ENCODE data around the gene MEOX1.

The MEOX1 gene

DNA sequence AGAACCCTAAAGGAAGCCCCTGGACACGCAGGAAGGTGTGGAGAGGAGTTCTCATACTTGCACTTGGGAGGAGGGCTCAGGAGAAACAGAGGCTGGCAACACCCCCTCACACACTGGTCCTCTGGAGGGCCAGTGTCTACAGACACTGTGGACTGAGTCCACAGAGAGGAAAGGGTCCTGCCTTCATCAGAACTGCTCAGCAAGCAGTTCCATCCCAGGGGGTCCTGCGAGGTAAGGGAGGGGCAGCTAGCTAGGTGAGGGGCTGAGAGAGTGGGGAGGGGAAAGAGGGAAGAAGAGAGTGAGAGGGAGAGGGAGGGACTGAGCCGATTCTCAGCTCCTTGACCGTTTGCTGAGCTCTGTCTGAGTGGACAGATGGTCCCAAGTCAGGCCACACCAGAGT is 17.7 kb upstream of the MEOX1 start:
- no peak for DNase-seq

DNA sequence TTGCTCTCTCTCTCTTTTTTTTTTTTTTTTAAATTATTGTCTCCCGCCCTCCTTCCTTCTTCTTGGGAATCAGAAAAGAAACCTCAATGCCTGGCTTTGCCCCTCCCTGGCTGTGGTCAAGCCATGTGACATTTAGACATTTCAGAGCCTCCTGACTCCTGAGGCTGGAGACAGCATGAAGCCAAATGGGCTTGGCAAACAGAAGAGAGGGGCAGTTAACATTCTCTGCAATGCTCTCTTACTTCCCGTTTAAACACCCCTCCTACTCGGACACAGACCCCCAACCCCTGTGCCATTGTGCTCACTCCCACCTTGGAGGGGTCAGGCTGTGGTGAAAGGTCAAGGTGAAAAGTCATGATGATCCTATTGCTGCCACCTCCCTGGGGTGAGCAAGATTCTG is 14.7 kb upstream of the MEOX1 start:
- DNase-seq = no peak

DNA sequence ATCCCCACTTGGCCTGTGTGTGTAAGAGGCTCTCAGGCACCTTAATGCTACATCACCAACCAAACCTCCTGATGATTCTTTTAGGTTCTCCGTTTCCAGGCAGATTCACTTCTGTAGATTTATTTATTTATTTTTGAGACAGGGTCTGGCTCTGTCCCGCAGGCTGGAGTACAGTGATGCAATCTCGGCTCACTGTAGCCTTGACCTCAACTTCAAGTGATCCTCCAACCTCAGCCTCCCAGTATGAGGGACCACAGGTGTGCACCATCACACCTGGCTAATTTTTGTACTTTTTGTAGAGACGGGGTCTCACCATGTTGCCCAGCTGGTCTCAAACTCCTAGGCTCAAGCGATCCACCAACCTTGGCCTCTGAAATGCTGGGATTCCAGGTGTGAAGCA is 12.7 kb upstream of the MEOX1 start:
- no peak for DNase-seq

DNA sequence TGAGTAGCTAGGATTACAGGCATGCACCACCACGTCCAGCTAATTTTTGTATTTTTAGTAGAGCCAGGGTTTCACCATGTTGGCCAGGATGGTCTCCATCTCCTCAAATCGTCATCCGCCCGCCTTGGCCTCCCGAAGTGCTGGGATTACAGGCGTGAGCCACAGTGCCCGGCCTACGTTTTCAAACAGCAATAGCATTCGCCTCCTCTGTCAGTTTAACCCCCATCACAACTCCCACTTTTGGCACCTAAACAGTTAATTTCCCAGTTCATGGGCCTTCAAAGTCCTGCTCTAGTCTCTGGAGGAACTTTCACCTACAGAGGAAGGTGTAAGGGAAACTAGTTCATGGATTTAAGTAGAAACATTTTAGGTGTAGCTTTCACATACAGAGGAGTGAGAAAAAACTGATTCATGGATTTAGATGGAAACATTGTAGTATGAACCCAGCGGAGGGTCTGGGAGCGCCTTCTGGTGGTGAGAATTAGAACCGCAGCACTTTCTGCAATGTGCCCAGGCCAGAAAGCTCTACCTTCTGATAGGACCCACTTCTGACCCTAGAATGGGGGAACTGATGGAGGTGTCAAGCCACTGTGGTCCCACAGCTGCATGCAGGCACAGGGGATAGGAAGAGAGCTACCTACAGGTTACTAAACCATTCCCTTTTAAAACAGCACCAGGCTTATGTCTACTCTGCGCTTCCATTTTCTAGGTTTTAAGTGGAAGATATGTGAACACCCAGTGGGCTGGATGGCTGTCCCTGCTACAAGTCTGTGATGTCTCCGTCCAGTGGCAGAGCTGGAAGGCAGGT is 12.0 kb upstream of the MEOX1 start:
- no peak for DNase-seq

DNA sequence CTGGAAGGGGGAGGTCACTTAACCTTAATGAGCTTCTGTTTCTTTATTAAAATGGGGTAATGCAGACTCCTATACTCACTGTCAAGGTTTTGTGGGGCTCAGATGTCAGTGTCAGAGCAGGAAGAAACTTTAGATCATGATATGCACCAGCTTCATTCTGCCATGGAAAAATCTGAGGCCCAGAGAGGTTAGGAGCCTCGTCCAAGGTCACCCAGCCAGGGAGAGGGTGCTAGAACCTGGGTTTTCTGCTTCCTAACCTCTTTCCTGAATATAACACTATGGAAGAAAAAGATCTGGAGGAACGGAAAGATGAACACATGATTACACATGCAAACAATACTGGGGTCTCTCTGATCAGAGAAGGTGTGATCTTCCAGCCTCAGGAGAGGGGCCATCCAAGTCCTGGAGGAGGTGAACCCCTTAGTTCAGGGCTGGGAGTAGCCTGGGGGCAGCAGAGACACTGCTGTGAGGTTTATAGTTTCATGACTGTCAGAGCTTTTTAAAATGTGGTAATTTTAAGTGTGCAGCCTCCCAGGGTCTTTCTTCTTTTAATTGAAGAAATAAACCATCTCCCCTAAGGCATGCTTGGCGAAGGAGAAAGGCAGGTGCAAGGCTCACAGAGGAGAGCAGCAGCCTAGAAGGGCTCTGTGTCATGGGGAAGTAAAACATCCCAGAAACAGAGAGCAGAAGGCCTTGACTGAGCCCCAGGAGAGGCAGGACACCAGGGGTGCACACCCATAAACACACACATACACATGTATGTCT is 10.2 kb upstream of the MEOX1 start:
- DNase-seq = no peak

DNA sequence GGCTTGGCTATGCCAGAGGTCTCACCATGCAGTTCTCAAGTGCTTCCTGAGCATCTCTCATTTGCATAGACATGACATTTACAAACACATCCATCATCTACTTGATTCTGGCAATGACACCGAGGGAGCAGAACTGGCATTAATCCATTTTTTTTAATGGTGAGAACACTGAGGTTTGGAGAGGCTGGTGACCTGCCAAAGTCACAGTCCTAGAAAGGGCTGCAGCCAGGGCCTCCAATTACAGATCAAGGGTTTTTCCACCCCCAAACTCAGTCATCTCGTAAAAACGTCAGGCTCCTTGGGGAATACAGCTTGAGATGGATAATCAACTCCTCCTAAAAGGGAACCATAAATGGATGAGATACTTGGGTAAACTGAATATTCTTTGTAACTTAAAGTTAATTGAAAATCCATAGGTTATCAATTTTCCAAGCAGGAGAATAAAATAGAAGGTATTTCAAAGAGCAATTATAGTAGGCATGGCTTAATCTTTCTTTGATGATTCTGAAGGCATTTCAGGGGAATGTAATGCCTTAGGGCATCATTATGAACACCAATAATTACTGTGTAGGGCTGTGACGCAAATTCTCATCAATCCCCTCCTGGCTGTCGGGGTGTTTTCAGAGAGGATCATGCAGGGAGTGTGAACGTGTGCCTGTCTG is 9.4 kb upstream of the MEOX1 start:
- no peak for DNase-seq

DNA sequence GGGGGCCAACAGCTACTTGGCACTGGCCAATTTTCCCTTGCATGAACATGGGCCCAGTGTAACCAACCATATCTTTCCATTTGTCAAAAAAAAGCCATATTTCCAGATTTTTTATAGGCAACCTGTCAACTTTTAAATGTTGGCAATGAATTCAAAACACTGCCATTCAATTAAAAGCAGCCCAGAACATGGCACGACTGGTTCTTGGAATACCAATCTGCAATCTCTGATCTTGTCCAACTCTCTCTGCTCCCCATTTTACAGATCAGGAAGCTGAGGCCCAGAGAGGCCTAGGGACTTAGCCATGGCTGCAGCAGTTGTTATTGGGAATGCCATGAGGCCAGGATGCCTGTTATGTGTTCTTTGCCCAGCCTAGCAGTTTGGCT is 8.9 kb upstream of the MEOX1 start:
- no peak for DNase-seq

DNA sequence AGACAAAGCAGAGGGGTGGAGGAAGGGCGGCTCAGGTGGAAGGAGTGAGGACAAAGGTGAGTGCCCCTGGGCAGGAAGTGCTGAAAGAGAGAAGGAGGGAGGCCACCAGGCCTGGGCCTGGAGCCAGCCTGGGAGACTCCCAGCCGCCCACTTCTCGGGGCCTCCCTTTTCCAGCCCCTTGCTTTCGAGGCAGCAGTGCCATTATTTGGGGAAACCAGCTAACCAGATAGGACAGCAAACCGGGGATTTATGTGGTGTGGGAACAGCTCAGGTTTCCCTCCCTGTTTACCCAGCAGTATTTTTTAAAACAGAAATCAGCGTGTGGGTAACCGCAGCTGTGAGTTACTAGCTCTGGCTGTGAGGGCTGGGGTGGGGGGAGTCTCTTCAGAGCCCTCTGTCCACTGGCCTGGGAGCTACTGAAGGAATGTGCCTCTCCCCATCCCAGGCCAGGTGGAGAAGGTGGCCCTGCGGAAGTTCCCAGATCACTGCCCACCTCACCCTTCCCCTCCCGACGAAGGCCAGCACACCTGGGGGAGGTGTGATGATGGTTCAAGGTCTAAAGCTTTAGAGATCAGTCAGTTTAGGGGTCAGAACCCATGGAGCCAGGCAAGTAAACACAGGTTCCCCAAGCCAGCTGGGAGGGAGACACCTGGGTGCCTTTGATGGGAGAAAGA is 8.4 kb upstream of the MEOX1 start:
- DNase-seq = no peak

DNA sequence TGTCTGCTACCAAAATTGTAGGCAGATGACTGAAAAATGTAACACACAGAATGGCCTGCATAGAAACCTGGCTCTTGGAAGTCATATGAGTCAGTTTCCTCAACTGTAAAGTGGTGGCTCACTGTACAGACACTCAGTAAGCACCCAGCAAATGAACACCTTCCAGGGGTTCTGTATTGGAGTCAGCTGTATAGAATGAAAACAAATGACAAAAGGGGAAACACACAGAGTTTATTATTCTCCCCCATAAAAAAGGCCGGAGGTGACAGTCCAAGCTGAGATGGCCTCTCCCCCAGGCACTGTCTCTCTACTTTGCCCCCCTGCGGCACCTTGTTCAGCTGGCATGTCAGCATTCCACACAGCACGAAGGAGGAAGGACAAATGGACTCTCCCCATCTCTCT is 6.2 kb upstream of the MEOX1 start:
- no peak for DNase-seq

DNA sequence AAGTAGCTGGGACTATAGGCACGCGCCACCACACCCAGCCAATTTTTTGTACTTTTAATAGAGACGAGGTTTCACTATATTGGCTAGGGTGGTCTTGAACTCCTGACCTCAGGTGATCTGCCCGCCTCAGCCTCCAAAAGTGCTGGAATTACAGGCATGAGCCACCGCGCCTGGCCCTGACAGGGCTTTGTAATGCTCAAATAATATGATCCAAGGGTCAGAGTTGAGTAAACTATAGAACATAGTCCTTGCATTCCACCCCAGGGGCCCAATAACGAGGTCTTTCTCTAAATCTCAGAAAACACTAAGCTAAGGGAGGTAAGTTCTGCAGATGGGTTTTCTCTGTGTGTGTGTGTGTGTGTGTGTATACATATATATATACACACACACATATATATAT is 5.8 kb upstream of the MEOX1 start:
- DNase-seq = no peak

DNA sequence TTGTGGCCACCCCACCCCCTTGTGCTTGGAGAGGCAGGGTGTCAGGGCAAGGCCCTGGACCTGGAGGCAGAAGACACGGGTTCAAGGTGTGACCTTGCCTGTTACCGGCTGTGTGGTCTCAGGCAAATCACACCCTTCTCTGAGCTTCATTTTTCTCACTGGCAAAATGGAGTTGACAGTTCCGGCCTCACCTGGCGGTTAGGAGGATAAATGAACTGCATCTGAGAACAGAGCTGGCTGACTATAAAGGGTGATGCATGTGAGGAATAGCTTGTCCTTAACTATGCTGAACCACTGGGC is 4.2 kb upstream of the MEOX1 start:
- no peak for DNase-seq

DNA sequence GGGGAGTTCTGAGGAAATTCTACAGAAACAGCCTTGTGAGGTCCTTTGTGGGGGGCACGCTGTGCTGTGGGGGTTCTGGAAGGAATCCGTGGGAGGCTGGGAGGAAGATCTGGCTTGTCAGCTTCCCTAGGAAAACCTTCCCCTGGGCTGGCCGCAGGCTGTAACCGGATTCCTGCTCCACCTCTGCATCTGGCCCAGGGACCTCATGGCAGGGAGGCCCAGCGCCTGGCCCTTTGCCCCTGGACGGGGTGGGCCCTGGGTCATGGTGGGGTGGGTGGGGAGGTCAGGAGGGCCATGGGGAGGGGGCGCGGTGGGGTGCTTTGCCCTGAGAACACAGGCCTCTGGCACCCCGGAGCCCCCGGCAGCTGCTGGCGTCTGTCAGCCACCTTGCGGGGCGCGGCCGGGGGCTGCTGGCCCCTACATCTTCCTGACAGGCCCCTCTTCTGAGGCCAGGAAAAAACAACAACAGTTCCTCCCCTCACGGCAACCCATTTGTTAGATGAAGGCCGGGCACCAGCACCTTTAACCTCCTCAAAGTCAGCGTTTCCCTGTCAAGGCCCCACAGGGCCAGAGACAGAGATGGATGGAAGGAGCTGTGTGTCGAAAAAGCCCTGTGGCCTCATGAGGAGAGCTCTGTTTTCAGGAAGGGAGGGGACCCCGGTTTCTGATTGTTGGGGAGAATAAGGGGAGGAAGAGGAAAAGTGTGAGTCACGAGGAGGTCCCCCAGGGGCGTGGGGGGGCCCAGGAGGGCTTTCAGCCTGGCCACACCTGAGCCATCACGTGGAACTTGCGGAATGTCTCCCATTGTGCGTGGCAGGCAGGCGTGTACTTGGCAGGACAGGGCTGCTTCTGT is 3.6 kb upstream of the MEOX1 start:
- no peak for DNase-seq

DNA sequence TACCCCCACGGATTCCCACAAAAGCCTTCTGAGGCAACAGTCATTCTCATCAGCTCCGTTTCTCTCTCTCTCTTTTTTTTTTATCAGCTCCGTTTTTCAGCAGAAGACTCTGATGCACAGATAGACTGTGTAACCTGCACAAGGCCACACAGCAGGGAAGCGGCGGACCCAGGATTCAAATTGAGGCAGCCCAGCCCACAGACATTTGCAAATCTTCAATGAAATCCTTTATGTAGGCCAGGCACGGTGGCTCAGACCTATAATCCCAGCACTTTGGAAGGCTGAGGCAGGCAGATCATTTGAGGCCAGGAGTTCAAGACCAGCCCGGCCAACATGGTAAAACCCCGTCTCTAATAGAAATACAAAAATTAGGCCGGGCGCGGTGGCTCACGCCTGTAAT is 2.4 kb upstream of the MEOX1 start:
- DNase-seq = no peak

DNA sequence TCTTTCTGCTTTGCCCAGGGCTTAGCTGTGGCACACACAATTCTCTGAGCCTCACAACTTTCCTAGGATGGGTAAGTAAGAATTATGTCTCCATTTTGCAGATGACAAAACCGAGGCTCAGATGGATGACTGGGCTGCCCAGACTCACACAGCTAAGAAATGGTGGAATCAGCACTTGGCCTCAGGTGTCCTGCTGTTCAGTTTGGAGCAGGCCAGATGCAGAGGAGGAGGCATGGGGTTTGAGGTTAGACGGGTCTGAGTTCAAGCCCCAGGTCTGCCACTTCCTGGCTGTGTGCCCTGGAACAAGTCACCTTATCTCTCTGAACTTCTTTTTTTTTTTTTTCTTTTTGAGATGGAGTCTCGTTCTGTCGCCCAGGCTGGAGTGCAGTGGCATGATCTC is 1.7 kb upstream of the MEOX1 start:
- DNase-seq = no peak

DNA sequence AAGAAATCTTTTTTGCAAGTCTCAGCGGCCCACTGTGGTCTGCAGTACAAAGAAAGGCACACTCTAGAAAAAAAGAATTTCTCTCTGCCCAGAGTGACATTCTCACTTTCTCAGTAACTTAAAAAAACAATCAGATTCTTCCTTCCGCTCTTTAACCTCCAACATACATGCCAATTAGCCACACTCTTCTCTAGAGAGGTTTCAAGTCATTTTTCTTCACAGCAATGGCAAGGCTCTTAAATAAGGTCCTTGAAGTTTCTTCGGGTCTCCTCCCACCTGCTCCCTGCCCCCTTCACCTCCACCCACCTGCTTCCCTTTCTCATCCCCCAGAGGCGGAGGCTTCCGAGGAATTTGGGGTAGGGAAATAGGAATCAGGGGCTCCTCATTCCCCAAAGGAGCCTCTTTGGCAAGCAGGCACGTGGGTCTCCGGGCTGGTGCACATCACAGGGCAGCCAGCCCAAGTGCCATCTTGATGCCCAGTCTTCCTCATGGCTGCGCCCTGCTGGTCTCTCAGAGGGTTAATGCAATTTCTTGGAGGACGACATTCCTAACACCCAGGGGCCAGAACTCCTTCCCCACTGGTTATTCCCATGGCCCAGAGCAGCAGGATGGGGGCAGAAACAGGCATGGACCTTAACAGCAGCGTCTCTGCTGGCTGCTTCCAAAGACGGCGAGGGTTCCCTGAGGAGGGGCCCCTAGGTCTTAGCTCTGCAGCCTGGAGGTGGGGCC is 855 bp upstream of the MEOX1 start:
- DNase-seq = no peak

DNA sequence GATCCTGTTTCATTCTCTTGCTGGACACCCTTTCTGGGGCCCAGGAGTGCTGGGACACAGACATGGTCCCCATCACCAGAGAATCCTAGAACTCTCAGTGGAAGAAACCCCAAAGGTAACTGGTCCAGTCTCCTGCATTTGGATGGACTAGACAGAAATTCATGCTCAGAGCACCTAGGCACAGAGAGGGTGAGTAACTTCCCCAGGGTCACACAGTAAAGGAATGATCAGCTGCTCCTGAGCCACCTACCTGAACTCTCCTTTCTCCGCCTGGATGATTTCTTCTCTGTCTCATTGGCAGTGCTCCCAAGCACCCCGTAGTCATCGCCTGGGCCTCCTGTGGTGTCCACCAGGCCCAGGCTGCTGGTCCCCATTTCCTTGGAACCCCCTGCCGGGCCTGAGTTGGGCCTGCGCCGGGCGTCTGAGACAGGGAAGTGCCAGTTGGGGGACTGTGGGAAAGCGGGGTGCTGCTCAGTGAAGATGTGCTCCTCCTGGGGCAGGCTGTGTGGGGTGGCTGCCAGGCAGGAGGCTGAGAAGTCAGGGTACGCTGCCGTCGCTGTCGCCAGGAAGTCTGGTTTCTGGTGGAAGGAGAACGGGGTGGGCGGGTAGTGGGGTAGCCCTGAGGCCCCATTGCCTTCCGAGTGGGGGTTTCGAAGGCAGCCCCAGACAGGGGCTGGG is 767 bp downstream of the MEOX1 start:
- no peak for DNase-seq

DNA sequence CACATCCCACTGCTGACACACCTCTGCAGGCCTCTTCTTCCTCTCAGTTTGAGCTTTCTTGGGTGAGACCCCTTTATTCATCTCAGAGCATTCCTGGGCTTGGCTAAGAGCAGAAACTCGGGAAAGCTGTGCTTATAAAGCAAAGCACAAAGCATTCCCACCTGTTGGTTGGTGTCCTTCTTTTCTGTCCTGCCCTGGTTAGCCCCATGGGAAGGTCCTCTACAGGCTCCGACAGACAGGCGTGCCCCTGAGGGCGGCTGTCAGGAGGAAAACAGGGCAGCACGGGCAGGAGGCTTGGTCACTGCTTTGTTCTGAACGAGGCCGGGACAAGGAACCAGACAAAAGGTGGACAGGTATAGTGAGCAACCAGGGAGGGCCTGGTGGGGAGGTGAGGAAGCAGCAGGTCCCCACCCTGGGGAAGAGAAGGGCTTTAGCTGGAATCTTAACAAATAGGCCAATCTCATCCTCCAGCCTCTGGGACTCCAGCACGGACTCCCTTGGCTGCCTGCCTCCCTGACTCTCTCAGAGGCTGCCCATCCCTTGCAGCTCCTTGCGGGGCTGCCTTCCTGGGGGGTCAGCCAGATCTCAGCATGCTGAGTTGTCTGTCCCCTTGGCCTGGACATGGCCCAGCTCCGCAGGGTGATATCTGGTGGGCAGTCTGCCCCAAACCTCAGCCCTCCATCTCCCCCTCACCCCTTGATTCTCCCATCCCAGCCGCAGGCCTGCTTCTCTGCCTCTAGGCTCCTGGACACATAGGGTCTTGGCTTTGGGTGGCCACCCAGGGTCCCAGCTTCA is 1.7 kb downstream of the MEOX1 start:
- no peak for DNase-seq

DNA sequence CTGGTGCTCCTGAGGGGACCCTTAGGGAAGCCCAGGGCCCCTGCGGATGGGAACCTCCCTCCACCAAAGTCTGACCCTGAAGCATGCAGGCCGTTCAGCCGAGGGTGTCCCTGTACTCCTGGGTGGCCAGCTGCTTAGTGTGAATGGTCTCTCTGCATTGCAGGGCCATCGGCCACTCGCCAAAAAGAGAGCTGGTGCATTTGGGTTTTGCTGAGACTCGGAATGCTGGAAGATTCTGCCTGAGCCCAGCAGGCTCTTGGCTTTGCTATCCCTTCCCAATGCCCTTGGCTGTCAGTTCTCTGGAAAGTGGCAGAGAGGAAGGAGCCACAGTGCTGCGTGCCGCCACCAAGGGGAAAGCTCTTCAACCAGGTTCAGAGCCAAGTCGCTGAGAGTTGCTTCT is 2.8 kb downstream of the MEOX1 start:
- no peak for DNase-seq

DNA sequence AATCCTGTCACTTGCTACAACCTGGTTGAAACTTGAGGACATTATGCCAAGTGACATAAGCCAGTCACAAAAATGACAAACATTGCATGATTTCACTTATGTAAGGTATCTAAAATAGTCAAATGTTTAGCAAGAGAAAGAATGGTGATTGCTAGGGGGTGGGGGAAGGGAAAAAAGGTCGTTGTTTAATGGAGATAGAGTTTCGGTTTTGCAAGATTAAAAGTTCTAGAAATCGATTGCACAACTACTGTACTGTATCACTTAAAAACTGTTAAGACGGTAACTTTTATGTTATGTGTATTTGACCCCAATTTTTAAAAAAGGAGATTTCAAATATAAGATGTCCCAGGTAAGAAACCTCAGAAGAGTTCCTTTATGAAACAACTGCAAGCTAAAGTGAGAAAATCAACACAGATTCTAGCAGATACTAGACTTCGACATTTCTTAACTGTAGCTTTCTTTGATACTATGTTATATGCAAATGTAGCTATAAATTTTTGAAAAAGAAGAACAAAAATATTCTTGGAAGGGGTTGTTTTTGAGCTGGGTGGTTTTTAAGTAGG is 5.9 kb downstream of the MEOX1 start:
- DNase-seq = no peak

DNA sequence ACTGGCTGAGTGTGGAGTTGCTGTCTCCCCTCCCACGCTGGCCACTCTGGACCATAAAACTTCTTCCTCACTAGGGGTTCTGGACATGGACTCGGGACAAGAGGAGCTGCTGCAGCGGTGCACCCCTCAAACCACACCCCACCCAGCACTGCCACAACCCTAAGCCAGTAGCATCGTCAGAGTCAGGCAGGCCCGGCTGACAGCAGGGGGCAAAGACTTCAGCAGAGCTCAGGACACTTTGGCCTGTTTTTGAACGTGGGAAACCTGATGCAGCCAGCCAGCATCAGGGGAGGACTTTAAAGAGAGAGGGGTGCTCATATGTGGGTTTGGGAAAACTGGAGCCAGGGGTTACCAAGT is 9.6 kb downstream of the MEOX1 start:
- DNase-seq = no peak
